ENCODE results near the gene TLX1.

GRCh38 chr10:101116754-101117153 lies 14.3 kb upstream of the TLX1 start:
- TF ChIP-seq CTCF (IDR thresholded peaks at IDR 0.05; ENCODE audit: low read depth, low read length) (no peak), POLR2A (IDR thresholded peaks at IDR 0.05; ENCODE audit: extremely low read depth, insufficient read length) (no peak), MAX (IDR thresholded peaks at IDR 0.05; ENCODE audit: low read depth, low read length) (no peak), MYC (IDR thresholded peaks at IDR 0.05; ENCODE audit: low read depth, low read length) (no peak)

All from NB4 (cell line).